ENCODE measurements around the gene MSANTD1.

GRCh38 chr4:3240936-3241522 lies 7.9 kb upstream of the MSANTD1 start:
- no peak for TF ChIP-seq CTCF (IDR thresholded peaks at IDR 0.05)
- no peak for TF ChIP-seq POLR2A (IDR thresholded peaks at IDR 0.05)

All from thyroid gland (tissue), 4 donors.